Activated CD4-positive, alpha-beta memory T cell treated with anti-CD3 and anti-CD28 coated beads for 36 hours (primary cell): ENCODE data around the gene PRR35. TPM values are rescaled to one million over a fixed set of nuclear protein-coding genes. Genes with fewer than 3 reads are reported as not detected.

Source experiments
- CTCF ChIA-PET: fragments of 350-600 bp; sonication (Branson Sonifier 250); formaldehyde crosslinking; loops from one replicate; lab custom pipeline; 2021; ENCODE audit warnings: antibody characterized with exemption, inconsistent platforms; lab: Charles Lee
- POLR2A ChIA-PET: fragments of 350-600 bp; sonication (Branson Sonifier 250); formaldehyde crosslinking; loops from one replicate; lab custom pipeline; 2021; ENCODE audit warnings: antibody characterized with exemption; lab: Charles Lee
- DNase-seq: peaks from one replicate; pipeline ENCODE4 v3.0.0-alpha.2; 2020
- H3K27ac Mint-ChIP-seq: one replicate; pipeline ENCODE4 v1.8.0; 2021; ENCODE audit warnings: mixed read lengths
- H3K27me3 Mint-ChIP-seq: one replicate; pipeline ENCODE4 v1.8.0; 2021; ENCODE audit warnings: mixed read lengths
- H3K36me3 Mint-ChIP-seq: one replicate; pipeline ENCODE4 v1.8.0; 2021; ENCODE audit warnings: mixed read lengths
- H3K4me1 Mint-ChIP-seq: one replicate; pipeline ENCODE4 v1.8.0; 2021; ENCODE audit warnings: low read depth, mixed read lengths
- H3K4me3 Mint-ChIP-seq: one replicate; pipeline ENCODE4 v1.8.0; 2021; ENCODE audit warnings: mild to moderate bottlenecking, mixed read lengths
- H3K9me3 Mint-ChIP-seq: one replicate; pipeline ENCODE4 v1.8.0; 2021; ENCODE audit warnings: mixed read lengths
- intact Hi-C: fragments of 100-400 bp; cut with micrococcal nuclease; formaldehyde crosslinking; loops from one replicate; pipeline ENCODE4 v1.15.1; 2023
- total RNA-seq, 2 experiments: library from RNA; stranded (reverse); gene quantifications; one replicate each; pipeline ENCODE4 v1.2.3, GENCODE V29; 2021

PRR35 gene
- total RNA-seq, 2 experiments from 2014 or later, result not detected

GRCh38 chr16:564690-565418, 4.7 kb downstream of the PRR35 start:
- intact Hi-C loops, result no loop called here
- Mint-ChIP-seq H3K27ac (no peak overlapping the region), H3K4me1 (peaks cover 17% of the 10 kb centered on the region), H3K36me3 (no peaks in the 10 kb centered on the region), H3K9me3 (no peaks in the 10 kb centered on the region), H3K27me3 (peaks cover 3% of the 10 kb centered on the region), H3K4me3 (no peak overlapping the region)
- no peak for DNase-seq
- ChIA-PET CTCF (no interaction called here), POLR2A (no interaction called here)

DNA sequence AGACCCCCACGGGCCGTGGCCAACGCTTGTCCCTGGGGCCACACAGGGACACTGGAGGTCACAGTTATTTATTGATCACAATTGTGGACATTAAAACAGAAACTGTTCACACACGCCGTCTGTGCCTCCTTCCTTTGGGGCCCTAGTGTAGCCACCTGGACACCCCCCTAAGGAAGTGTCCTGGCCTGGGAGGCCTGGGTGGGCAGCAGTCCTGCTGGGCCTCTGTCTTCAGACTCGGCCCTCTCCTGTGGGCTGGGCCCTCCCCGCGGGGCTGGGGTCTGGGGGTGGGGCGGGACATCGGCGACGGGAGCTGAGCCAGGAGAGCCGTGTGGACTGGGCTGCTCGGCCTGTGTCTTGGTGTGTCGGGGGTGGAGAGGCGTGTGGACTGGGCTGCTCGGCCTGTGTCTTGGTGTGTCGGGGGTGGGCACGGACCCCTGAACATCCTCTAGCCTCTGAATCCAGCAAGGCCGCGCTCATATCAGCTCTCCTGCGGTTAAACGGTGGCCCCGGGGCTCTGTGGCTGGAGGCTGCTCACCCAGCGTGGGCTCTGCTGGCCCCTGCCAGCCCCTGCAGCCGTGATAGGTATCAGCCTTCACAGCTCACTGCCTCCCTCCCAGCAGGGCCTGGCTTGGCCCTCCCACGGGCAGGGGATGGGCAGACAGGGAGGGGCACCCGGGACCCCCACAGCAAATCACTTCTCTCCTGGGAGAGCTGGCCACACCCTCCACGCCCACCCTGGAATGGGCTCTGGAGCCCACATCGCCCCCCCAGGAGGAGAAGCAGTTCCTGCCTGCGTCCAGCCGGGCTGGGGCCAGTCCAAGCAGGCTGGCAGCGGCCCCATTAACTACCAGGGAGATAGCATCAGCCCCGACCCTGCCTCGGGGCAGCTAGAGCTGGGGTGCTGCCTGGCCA, 5.5 kb downstream of the PRR35 start:
- no peak for DNase-seq

DNA sequence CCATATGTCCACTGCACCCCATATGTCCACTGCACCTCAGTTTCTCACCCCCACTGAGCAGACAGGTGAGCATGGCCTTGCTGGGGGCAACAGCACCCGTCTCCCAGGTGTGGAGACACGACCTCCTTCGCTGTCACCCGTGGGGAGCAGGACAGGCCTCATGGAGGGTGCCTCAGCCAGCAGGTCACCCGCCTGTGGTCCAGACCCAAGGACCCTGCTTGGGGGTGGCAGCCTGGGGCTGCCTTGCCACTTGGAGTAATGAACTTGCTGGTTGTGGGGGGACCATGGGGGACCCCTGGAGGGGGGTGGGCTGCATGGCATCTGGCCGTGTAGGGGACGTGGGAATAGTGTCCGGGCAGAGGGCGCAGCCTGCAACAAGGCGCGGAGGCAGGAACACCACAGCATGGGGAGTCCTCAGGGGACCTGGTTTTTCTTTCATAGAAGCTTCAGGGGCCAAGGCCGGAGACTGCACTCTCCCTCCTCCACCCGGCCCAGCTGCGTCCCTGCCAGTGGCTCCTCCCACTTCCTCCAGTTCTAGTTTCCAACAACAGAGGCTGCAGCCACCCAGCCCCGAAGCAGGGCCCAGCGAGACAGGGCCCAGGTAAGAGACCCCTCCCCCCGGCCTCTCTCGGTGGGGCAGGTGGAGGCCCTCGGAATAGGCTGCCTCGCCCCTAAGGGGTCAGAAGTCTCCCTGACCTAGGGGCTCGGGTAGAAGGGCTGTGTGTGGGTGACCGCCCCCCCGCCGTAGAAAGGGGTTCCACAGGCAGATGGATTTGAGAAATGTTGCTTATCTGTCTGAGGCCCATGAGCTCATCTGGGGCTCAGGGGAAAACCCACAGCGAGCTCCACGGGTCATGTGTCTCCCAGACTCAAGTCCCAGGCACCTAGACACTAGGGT, 6.5 kb downstream of the PRR35 start, which contains the start of gene NHLRC4:
Gene NHLRC4 (plus strand): TSS at position 531 of the 898 bp plus-strand sequence. CDS start 1,043 bp downstream, outside the sequence.
- POLR2A ChIA-PET, result no interaction called here
- intact Hi-C loops, result loop anchor here (2.0 kb wide), 1 partner anchor 38 kb away; no protein-coding TSS in a partner anchor
- DNase-seq, result peak; percentile 74

More for the DNA sequence above, 5.5 kb downstream of the PRR35 start:
- POLR2A ChIA-PET, result no interaction called here
- intact Hi-C loops, result loop anchor here (2.0 kb wide), 1 partner anchor 37 kb away; no protein-coding TSS in a partner anchor
- Mint-ChIP-seq H3K9me3 (no peaks in the 10 kb centered on the region), H3K27me3 (peaks cover 3% of the 10 kb centered on the region), H3K4me1 (peaks cover 18% of the 10 kb centered on the region), H3K4me3 (no peak overlapping the region), H3K27ac (no peak overlapping the region), H3K36me3 (no peaks in the 10 kb centered on the region)
- CTCF ChIA-PET, result no interaction called here

DNA sequence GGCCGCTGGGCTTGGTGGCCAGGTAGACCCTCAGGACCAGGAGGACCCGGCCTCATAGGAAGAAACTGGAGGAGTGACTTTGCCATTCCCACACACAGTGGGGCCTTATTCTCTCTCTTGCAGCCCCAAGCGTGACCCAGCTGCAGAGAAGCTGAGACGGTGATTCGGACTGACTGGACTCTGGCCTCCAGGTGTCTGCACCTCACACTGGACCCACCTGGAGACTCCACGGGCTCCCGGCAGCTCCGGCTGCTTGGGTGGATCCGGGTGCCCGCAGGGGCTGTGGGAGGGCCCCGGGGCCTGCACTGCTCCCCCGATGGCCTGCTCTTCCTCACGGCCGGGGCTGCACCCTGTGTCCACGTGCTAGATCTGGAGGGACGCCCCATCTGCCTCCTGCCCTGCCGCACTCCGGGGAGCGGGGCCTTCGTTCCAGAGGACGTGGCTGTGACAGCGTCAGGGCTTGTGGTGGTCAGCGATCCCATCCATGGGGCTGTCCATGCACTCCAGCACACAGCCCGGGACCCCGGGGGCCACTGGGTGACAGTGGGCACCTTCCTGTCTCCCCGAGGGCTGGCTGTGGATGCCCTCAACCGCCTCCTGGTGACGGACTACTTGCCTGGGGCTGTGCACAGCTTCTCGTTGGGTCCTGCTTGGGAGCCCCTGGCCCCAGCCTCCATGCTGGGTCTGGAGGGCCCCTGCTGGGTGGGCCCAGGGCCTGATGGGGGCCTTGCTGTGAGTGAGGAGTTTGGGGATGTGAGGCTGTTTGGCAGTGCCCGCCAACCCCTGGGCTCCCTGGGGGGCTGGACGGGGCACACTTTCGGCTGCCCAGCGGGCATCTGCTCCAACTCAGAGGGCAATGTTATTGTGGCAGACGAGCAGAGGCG, 7.4 kb downstream of the PRR35 start:
- H3K36me3 Mint-ChIP-seq, result no peaks in the 10 kb centered on the region
- H3K4me3 Mint-ChIP-seq, result peak overlapping the region; percentile 45
- H3K4me1 Mint-ChIP-seq, result peaks cover 33% of the 10 kb centered on the region
- intact Hi-C loops, result loop anchor here (2.0 kb wide), 1 partner anchor 39 kb away; no protein-coding TSS in a partner anchor
- ChIA-PET CTCF (no interaction called here), POLR2A (interaction anchor here (1.3 kb wide), 1 partner anchor 21 kb away, joined by 3 read pairs; no protein-coding TSS in a partner anchor)
- peak overlapping the region; percentile 65 for H3K27ac Mint-ChIP-seq
- H3K9me3 Mint-ChIP-seq, result no peaks in the 10 kb centered on the region
- H3K27me3 Mint-ChIP-seq, result peaks cover under 1% of the 10 kb centered on the region
- DNase-seq, result no peak

More for the DNA sequence above, 6.5 kb downstream of the PRR35 start, which contains the start of gene NHLRC4:
- H3K9me3 Mint-ChIP-seq, result no peaks in the 10 kb centered on the region
- H3K36me3 Mint-ChIP-seq, result no peaks in the 10 kb centered on the region
- peak within 1 kb of the TSS; percentile 65 for H3K27ac Mint-ChIP-seq
- H3K27me3 Mint-ChIP-seq, result peaks cover 2% of the 10 kb centered on the region
- CTCF ChIA-PET, result no interaction called here
- peak within 1 kb of the TSS; percentile 45 for H3K4me3 Mint-ChIP-seq
- peaks cover 28% of the 10 kb centered on the region for H3K4me1 Mint-ChIP-seq

DNA sequence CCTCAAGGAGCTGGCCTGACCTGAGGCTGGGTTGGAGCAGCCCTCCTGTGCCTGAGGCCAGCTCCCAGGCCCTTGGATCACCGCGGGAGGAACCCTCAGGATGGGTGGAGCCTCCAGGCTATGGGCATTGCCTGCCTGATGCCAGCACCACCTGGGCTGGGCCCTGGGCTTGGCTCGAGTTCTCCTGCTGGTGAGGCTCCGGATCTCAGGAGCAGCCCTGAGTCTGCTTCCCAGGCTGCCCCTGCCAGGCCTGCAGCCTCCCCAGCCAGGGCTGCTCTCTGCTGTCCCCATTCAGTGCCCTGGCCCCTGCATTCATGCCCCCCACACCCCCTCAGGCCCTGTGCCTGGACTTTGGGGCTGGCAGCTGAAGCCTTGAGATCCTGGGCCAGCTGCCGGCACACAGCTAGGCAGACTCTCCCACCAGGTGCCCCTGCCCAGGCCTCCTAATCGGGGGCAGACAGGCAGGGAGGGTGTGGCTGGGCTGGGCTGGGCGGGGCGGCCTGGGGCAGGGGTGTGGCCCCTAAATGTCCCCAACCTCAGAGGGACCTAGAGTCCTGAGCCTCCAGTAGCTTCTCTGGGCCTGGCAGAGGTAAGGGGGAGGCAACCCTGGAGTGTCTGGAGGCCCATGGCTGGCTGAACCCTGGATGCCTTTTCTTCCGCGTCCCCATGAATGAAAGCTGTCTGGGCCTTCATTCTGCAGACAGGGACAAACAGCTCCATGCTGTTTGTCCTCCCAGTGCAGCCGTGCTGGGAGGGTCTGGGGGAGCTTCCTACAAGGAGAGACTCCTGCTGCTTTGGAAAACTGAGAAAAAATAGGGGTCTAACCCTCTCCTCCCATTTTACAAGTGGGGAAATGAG, 8.4 kb downstream of the PRR35 start:
- Mint-ChIP-seq H3K27me3 (no peaks in the 10 kb centered on the region), H3K27ac (peak overlapping the region; percentile 88), H3K9me3 (no peaks in the 10 kb centered on the region), H3K4me1 (peaks cover 33% of the 10 kb centered on the region), H3K4me3 (peak overlapping the region; percentile 79), H3K36me3 (no peaks in the 10 kb centered on the region)
- intact Hi-C loops, result no loop called here
- DNase-seq, result no peak
- CTCF ChIA-PET, result no interaction called here
- POLR2A ChIA-PET, result interaction anchor here (0.8 to 1.3 kb wide), 3 partner anchors 20 to 81 kb away, joined by 3 read pairs; partner anchors contain the start of gene WDR90

- CTCF ChIA-PET, result no interaction called here
- DNase-seq, result peak; percentile 76
- no peaks in the 10 kb centered on the region for H3K9me3 Mint-ChIP-seq
- intact Hi-C loops, result loop anchor here (2.0 kb wide), 1 partner anchor 19 kb away; no protein-coding TSS in a partner anchor
- peak within 1 kb of the TSS; percentile 79 for H3K4me3 Mint-ChIP-seq
- H3K4me1 Mint-ChIP-seq, result peaks cover 33% of the 10 kb centered on the region
- H3K36me3 Mint-ChIP-seq, result no peaks in the 10 kb centered on the region
- peak within 1 kb of the TSS; percentile 88 for H3K27ac Mint-ChIP-seq
- H3K27me3 Mint-ChIP-seq, result no peaks in the 10 kb centered on the region
- POLR2A ChIA-PET, result interaction anchor here (0.9 to 1.1 kb wide), 2 partner anchors 19 to 80 kb away, joined by 3 read pairs; partner anchors contain the start of gene WDR90
Observed at GRCh38 chr16:569445-570254, 9.5 kb downstream of the PRR35 start, which contains the start of gene PIGQ. Gene PIGQ (plus strand): TSS chr16:569968. CDS start chr16:574075, 4,107 bp downstream.

GRCh38 chr16:572865-573650, 12.9 kb downstream of the PRR35 start:
- no peak for DNase-seq
- Mint-ChIP-seq H3K4me3 (no peak overlapping the region), H3K36me3 (no peaks in the 10 kb centered on the region), H3K9me3 (no peaks in the 10 kb centered on the region), H3K27ac (no peak overlapping the region), H3K27me3 (no peaks in the 10 kb centered on the region), H3K4me1 (peaks cover 22% of the 10 kb centered on the region)
- intact Hi-C loops, result no loop called here
- POLR2A ChIA-PET, result no interaction called here
- CTCF ChIA-PET, result no interaction called here

- H3K27me3 Mint-ChIP-seq, result no peaks in the 10 kb centered on the region
- H3K4me3 Mint-ChIP-seq, result no peak overlapping the region
- H3K4me1 Mint-ChIP-seq, result peaks cover 19% of the 10 kb centered on the region
- DNase-seq, result no peak
- no peaks in the 10 kb centered on the region for H3K36me3 Mint-ChIP-seq
- ChIA-PET CTCF (interaction anchor here (0.6 kb wide), 1 partner anchor 24 kb away, joined by 3 read pairs; no protein-coding TSS in a partner anchor), POLR2A (no interaction called here)
- intact Hi-C loops, result no loop called here
- H3K9me3 Mint-ChIP-seq, result no peaks in the 10 kb centered on the region
- no peak overlapping the region for H3K27ac Mint-ChIP-seq
Observed at GRCh38 chr16:574021-574760, 14.0 kb downstream of the PRR35 start.
